B cell (primary cell): ENCODE results near the gene CCDC9.

ENCODE experiments used
- CTCF ChIP-seq: fragments of 200-600 bp; IDR thresholded peaks from one replicate; pipeline ENCODE4 v1.8.0; 2022; ENCODE audit warnings: antibody characterized with exemption, mild to moderate bottlenecking
- EZH2 ChIP-seq: IDR thresholded peaks from 2 replicates; pipeline ENCODE4 v1.6.1; 2012; ENCODE audit warnings: borderline replicate concordance, low read depth, mild to moderate bottlenecking, moderate library complexity, low read length; ENCODE audit not compliant: insufficient read depth, poor library complexity, severe bottlenecking

- TF ChIP-seq CTCF, result no peak
- no peak for TF ChIP-seq EZH2
These were observed 2.4 kb upstream of the CCDC9 start for GRCh38 chr19:47253970-47254369.
